VCaP (cell line): Measurements from ENCODE around the gene SNAPC4.
"Not testable (repeated sequence)": the region's sequence is repeated elsewhere in the genome, so short reads cannot be mapped to it uniquely, and the experiment has no call there.

ENCODE experiments used
- H3K27ac ChIP-seq: fragments of 450-650 bp; 2 replicates; pipeline ENCODE4 v1.5.1; 2017
- TF ChIP-seq, protein P1 (sequence below): fragments of 450-650 bp; conservative IDR thresholded peaks from 2 replicates; pipeline ENCODE4 v1.5.1; 2017; ENCODE audit warnings: mild to moderate bottlenecking, moderate library complexity

Gene SNAPC4

DNA sequence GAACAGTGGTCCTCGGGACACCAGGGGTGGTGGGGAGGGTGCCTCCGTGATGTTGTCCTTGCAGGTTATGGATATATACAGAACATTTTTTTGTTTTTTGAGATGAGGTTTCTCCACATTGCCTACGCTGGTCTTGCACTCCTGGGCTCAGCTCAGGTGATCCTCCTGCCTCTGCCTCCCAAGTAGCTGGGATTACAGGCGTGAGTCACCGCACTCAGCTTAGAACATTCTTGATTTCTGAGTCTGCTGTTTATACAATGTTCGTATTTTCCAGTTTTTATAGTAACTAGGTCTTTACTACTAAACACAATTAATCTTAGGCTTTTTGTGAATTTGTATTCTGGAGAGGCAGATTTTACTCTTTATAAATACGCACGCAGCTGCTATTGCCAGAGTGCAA is 16.5 kb upstream of the SNAPC4 start:
- TF ChIP-seq, protein P1, sequence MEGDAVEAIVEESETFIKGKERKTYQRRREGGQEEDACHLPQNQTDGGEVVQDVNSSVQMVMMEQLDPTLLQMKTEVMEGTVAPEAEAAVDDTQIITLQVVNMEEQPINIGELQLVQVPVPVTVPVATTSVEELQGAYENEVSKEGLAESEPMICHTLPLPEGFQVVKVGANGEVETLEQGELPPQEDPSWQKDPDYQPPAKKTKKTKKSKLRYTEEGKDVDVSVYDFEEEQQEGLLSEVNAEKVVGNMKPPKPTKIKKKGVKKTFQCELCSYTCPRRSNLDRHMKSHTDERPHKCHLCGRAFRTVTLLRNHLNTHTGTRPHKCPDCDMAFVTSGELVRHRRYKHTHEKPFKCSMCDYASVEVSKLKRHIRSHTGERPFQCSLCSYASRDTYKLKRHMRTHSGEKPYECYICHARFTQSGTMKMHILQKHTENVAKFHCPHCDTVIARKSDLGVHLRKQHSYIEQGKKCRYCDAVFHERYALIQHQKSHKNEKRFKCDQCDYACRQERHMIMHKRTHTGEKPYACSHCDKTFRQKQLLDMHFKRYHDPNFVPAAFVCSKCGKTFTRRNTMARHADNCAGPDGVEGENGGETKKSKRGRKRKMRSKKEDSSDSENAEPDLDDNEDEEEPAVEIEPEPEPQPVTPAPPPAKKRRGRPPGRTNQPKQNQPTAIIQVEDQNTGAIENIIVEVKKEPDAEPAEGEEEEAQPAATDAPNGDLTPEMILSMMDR: no peak
- H3K27ac ChIP-seq: no peak overlapping the region

DNA sequence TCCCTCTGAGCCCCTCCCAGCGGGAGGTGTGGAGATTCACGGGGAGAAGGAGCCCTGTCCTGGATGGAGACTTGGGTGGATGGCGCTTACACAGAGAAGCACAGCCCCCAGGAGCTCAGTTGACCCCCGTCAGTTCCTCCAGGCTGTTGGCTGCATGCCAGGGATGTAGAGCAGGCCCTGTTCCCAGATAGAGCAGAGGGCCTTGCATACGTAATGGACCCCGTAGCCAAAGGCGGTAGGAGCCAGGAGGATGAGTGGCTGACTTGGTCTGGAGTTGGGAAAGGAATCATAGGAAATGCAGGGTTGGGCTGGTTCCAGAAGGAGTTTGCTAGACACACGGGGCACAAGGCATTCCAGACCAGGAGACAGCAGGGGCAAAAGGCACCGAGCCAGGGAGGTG is 13.0 kb upstream of the SNAPC4 start:
- no peak overlapping the region for H3K27ac ChIP-seq
- TF ChIP-seq, protein P1: no peak

DNA sequence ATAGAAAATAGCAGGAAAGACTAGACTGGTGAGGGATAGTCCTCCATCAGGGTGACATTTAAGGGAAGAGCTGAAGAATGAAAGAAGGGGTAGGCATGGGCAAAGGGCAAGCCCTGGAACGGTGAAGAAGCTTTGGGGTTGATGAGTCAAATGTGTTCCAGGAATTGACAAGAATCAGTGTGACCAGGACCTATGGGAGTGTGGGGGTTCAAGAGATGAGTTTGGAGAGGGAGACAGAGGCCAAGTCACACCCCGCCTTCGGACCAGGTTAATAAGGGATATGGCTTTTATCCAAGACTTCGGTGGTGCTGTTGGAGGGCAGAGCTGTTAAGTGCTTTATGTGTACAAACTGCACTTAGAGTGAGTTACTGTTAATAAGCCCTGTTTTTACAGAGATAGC is 11.4 kb upstream of the SNAPC4 start:
- peak overlapping the region; percentile 91 for H3K27ac ChIP-seq
- TF ChIP-seq, protein P1: no peak

DNA sequence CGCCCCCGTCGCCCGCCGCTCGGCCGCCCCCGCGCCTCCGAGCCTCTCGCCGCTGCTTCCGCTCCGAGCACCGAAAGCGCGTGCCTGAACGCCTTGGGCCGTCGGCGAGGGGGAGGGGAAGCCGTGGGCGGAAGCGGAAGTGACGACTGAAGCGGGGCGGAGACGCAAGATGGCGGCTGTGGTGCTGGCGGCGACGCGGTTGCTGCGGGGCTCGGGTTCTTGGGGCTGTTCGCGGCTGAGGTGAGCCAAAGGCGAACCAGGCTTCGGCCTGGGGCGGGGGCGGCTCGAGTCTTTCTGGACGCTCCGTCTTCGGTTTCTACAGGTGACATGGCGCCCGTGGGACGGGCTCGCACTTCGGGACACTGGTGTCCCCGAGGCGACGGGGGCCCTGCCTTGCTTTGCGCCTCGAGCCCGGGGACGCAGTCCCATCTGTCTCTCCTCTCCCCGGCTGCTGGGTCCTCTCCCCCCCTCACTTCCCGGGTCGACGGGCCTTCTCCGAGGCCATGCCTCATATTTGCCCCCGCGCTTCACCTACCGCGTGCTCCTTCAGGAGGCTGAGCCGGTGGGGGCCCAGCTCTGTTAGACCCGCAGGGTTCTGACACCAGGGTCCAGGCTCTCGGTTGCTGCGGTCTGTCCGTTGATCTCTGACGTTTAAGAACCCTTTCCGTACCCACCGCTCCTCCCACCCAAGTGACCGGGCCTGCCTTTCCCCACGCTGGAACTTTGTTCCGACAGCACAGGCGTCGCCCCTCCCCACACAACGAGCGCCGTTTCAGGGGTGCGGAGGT is 10.7 kb upstream of the SNAPC4 start, which contains the start of the genes ENTR1 and PMPCA:
Gene ENTR1 (minus strand): TSS at position 115 of the 788 bp plus-strand sequence. CDS start 217 bp downstream, outside the sequence.
Gene PMPCA (plus strand): TSS at position 159 of the 788 bp plus-strand sequence. CDS start 11 bp downstream, at position 170.
- peak within 1 kb of the TSS; percentile 91 for H3K27ac ChIP-seq
- TF ChIP-seq, protein P1: no peak

DNA sequence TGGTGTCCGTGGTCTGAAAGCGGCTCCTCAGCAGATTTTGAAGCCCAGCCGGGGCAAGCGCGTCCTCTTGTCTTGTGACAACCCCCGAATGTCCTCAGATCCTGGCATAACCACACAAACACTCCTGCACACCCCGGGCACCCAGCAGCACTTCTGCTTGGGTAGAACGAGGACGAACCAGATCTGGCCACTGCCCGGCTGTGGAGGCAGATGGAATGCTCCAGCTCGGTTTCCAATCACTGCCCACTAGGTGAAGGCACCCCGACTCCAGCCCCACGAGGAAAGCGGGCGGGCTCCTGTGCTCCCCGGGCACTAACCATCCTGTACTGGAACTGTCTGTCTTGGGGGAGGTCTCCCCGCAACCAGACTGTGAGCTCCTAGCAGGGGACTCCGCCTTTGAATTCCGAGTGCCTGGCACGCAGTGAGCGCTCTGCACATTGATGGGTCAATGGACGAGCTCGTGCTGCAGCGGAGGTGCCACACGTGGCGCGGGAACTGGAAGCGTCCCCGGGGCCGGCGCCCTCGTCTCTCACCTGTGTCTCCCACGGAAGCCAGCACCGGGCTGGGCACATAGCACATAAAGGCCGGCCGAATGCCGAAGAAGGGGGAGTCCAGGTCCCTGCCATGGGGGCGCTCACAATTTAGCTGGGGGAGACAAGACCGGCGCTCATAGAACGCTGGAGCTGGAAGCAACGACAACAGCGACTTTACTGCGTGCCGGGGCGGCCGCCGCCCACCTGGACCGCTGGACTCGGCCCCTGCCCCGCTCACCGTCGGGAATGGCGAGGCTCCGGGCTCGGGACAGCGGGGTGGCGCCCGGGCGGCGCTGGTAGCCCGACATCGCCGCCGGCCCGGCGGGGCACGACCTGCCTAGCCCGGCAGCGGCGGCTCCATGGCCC is 9.8 kb upstream of the SNAPC4 start:
- TF ChIP-seq, protein P1: no peak
- H3K27ac ChIP-seq: peak overlapping the region; percentile 91

DNA sequence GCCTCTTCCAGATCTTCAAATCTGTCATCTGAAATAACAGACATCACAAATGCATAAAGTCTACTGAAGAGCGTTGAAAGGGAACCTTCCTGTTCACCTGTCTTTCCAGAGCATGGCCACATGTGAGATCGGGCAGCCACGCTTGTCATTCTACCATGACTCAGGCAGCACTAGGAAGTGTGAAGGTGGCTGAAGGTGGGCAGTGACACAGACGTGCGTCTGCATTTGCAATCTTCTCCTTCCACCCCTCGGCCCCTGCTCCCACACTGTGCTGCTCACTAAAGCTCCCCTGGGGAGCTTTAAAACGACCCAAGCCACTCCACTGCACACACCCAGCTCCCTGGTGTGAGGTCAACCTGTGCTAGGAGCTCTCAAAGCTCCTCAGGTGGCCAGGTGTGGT is 7.9 kb upstream of the SNAPC4 start:
- peak overlapping the region; percentile 25; the same call in 1 of the 2 replicates for H3K27ac ChIP-seq
- TF ChIP-seq, protein P1: no peak

DNA sequence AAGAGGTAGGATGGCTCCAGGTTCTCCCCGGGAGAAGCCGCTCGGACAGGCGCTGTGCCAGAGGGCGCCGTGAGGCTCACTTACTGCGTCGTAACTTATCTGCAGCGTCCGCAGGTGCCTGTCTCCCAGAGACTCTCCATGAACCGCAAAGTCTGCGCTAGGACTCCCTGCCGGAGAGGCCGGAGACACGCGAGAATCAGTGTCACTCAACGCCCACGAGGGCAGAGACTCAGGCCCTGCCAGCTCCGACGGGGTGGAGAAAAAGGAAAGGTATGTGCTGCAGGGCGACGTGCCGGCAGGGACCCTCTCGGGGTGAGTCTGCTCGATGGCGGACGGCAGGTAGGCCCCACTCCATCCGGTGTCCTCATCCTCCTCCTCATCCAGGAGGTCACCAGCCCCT is 7.1 kb upstream of the SNAPC4 start:
- not testable (repeated sequence) for H3K27ac ChIP-seq

DNA sequence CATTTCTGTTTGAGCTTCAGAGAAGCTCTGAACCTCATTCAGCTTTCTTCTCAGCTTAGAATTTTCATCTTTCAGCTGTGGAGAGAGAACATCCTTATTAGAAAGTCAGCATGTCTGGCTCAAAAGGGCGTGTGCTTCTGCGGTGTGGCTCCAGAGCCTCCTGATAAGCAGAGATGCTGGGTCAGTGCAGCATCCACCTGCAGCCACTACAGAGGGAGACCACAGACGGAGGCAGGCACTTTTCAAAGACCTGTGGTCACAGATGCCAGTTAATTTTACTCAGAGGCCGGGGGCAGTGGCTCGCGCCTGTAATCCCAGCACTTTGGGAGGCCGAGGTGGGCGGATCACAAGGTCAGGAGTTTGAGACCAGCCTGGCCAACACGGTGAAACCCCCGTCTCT is 5.9 kb upstream of the SNAPC4 start:
- not testable (repeated sequence) for H3K27ac ChIP-seq
